D721Med (cell line): ENCODE data around the gene UXS1.

Source experiments
- DNase-seq: peaks from one replicate; pipeline ENCODE4 v3.0.0; 2011; ENCODE audit warnings: low spot score; ENCODE audit not compliant: insufficient read length
- FAIRE-seq: peaks from 2 replicates; lab custom pipeline; 2011; peaks lifted over from hg19 to GRCh38; lab: Jason Lieb, UNC
- CTCF ChIP-seq: IDR thresholded peaks from 2 replicates; pipeline ENCODE4 v1.5.1; 2012; ENCODE audit warnings: mild to moderate bottlenecking, control low read depth; ENCODE audit not compliant: insufficient read depth; ENCODE audit errors: missing control alignments

UXS1 gene

GRCh38 chr2:106159866-106160785 is 34.0 kb downstream of the UXS1 start:
- no peak for DNase-seq
- no peak for FAIRE-seq
- TF ChIP-seq CTCF = no peak

DNA sequence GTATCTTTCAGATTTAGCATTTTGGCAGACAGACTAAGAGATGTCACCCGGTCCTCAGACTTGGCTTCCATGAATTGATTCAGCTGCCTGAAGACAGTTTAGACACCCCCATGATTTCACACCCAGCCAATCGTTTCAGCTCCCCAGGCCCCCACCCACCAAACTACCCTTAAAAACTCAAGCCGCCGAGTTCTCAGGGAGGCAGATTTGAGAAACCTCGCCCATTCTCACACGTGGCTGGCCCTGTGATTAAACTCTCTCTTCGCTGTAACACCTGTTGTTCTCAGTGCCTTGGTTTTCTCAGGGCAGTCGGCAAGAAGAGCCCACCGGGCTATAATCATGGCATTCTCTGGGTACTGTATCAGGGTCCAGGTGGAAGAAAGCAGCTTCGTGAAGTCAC is 35.2 kb downstream of the UXS1 start:
- DNase-seq (no peak), FAIRE-seq (no peak)
- TF ChIP-seq CTCF = no peak

DNA sequence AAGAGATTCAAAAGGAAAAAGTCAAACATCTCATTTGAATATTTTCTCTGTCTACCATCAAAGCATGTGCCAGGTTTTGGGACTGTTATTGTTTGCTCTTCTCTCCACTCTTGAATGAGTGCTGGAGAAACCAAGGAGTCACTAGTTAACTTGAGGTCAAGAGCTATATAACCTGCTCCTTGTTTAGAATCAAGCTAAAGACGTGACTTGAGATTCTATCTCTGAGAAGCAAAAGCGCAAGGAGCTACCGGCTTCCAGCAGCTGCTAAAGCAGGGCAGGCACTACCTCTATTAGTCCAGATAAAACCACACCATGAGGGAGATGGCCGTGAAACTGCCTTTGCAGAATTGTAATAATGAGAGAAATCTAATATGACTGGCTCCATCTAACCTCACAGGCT is 36.0 kb downstream of the UXS1 start:
- DNase-seq (no peak), FAIRE-seq (no peak)
- TF ChIP-seq CTCF = no peak

DNA sequence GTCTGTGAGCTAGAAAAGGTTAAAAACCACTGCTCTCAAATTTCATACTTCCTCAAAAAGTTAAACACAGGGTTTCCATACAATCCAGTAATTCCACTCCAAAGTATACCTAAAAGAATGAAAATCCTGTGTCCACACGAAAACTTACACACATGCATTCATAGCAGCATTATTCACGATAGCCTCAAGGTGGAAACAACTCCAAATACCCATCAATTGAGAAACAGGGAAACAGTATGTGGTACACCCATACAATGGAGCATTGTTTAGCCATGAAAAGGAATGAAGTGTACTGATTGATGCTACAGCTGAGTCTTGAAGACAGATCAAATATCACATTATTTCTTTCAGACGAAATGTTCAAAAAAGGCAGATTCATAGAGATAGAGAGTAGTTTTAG is 36.7 kb downstream of the UXS1 start:
- no peak for FAIRE-seq
- no peak for TF ChIP-seq CTCF

GRCh38 chr2:106156305-106157296 is 37.5 kb downstream of the UXS1 start:
- DNase-seq (no peak), FAIRE-seq (no peak)
- no peak for TF ChIP-seq CTCF

More for the DNA sequence above, 36.7 kb downstream of the UXS1 start:
- no peak for DNase-seq

GRCh38 chr2:106153781-106154180 is 40.3 kb downstream of the UXS1 start:
- FAIRE-seq = no peak
- no peak for TF ChIP-seq CTCF

More at GRCh38 chr2:106153781-106154180, 40.3 kb downstream of the UXS1 start:
- no peak for DNase-seq
